Kidney epithelial cell (primary cell): ENCODE results near the gene IL22. TPM values are rescaled to one million over a fixed set of nuclear protein-coding genes. Genes with fewer than 3 reads are reported as not detected.
A peak's percentile ranks its signal among the peaks of the same experiment; 100 is the strongest.

Source experiments
- DNase-seq: peaks from one replicate; pipeline ENCODE4 v3.0.0-alpha.2; 2010; ENCODE audit warnings: low read depth
- H3K27me3 ChIP-seq: 2 replicates; pipeline ENCODE4 v1.6.0; 2011; ENCODE audit warnings: low read length; ENCODE audit not compliant: control insufficient read depth, insufficient read depth
- H3K36me3 ChIP-seq: 2 replicates; pipeline ENCODE4 v1.5.1; 2011; ENCODE audit warnings: low read length; ENCODE audit not compliant: control insufficient read depth, insufficient read depth
- H3K4me3 ChIP-seq: 2 replicates; pipeline ENCODE4 v1.5.1; 2011; ENCODE audit warnings: low read depth, mild to moderate bottlenecking, control low read depth, low read length
- total RNA-seq: library from RNA; depleted of rRNA; stranded (reverse); fragments of >200 nt; gene quantifications from 2 replicates; pipeline ENCODE4 v1.2.3, GENCODE V29; 2015
- TF ChIP-seq, protein P1 (sequence below): IDR thresholded peaks from 2 replicates; pipeline ENCODE4 v1.5.1; 2011; ENCODE audit warnings: mild to moderate bottlenecking, moderate library complexity, low read length, control low read depth, inconsistent platforms; ENCODE audit not compliant: insufficient read depth, poor library complexity, severe bottlenecking

Gene IL22
- total RNA-seq, 1 donor from 2014 or later, result not detected

DNA sequence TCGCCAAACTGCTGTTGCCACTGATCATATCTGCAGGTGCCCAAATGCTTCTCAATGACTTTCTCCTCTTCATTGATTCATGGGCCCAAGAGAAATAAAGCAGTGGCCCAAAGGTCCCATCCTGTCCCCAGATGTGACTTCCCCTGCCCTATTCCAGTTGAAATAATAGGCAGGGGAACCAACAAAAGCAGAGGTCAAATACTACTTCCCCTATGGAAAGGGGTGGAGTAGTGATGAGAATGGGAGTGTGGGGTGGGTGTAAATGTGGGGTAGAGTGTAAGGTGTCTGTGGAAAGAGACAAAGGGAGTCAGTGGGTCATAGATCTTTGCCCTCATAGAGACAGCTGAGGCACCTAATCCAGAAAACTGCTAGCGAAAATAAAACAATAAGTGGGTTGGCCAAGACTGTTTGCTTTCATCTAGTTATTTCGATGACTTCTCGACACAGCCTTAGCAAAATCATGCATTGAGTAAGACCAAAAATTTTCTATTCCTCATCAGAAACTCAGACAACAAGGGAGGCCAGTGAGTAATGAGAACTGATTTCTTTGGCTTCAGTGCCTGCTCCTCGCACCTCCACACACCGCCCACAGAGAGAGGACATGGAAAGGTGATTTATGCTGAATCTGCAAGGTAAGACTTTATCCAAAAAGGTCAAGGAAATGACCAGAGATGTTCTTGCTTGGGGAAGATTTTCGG lies 10.9 kb upstream of the IL22 start:
- H3K27me3 ChIP-seq, result no peaks in the 10 kb centered on the region
- H3K36me3 ChIP-seq, result no peaks in the 10 kb centered on the region
- H3K4me3 ChIP-seq, result no peak overlapping the region
- TF ChIP-seq, protein P1, sequence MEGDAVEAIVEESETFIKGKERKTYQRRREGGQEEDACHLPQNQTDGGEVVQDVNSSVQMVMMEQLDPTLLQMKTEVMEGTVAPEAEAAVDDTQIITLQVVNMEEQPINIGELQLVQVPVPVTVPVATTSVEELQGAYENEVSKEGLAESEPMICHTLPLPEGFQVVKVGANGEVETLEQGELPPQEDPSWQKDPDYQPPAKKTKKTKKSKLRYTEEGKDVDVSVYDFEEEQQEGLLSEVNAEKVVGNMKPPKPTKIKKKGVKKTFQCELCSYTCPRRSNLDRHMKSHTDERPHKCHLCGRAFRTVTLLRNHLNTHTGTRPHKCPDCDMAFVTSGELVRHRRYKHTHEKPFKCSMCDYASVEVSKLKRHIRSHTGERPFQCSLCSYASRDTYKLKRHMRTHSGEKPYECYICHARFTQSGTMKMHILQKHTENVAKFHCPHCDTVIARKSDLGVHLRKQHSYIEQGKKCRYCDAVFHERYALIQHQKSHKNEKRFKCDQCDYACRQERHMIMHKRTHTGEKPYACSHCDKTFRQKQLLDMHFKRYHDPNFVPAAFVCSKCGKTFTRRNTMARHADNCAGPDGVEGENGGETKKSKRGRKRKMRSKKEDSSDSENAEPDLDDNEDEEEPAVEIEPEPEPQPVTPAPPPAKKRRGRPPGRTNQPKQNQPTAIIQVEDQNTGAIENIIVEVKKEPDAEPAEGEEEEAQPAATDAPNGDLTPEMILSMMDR, result no peak
- no peak for DNase-seq

GRCh38 chr12:68263366-68263765 lies 10.0 kb upstream of the IL22 start:
- no peak overlapping the region for H3K4me3 ChIP-seq
- H3K36me3 ChIP-seq, result no peaks in the 10 kb centered on the region
- DNase-seq, result no peak
- H3K27me3 ChIP-seq, result no peaks in the 10 kb centered on the region
- TF ChIP-seq, protein P1, result no peak

DNA sequence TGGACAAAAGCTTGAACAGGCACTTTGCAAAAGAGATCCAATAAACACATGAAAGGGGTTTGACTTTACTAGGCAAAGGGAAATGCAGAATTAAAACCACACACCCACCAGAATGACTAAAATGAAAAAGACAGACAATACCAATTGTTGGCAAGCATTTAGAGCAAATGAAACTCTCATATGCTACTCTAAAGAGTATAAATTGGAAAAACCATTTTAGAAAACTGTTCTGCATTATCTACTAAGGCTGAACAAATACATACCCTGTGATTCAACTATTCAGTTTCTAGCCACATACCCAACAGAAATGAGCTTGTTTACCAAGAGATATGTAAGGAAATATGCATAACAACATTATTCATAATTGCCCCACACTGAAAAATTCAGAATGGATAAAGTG lies 8.5 kb upstream of the IL22 start:
- TF ChIP-seq, protein P1, result no peak
- Histone ChIP-seq H3K36me3 (no peaks in the 10 kb centered on the region), H3K27me3 (no peaks in the 10 kb centered on the region), H3K4me3 (no peak overlapping the region)
- no peak for DNase-seq

DNA sequence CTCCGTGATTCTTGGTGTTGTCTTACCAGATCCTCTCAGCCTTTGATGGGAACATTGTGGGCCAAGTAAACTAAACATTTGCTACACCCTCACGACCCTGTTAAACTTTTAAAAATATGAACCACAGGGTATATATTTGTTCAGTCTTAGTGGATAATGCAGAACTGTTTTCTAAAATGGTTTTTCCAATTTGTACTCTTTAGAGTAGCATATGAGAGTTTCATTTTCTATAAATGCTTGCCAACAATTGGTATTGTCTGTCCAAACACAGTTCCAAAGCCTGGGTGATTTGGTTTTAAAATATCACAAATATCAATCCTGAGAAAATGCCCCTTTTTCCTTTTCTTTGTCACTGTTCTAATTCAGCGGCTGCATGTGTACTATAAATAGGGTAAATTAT lies 6.7 kb upstream of the IL22 start:
- TF ChIP-seq, protein P1, result no peak
- Histone ChIP-seq H3K36me3 (no peaks in the 10 kb centered on the region), H3K4me3 (no peak overlapping the region), H3K27me3 (no peaks in the 10 kb centered on the region)
- no peak for DNase-seq

- peak; percentile 91 for DNase-seq
- Histone ChIP-seq H3K36me3 (no peaks in the 10 kb centered on the region), H3K4me3 (no peak overlapping the region), H3K27me3 (no peaks in the 10 kb centered on the region)
- TF ChIP-seq, protein P1, result no peak
These were observed 6.0 kb upstream of the IL22 start for GRCh38 chr12:68259318-68259940.
